Endodermal cell (in vitro differentiated cells): ENCODE data around the gene DBT. TPM values are rescaled to one million over a fixed set of nuclear protein-coding genes. Genes with fewer than 3 reads are reported as not detected.

Experiments used
- DNase-seq: peaks from one replicate; pipeline ENCODE4 v3.0.0-alpha.2; 2017
- H3K27ac ChIP-seq: 2 replicates; pipeline ENCODE4 v1.5.1; 2013; ENCODE audit warnings: mild to moderate bottlenecking, low read depth, low read length, moderate library complexity
- H3K27me3 ChIP-seq: 2 replicates; pipeline ENCODE4 v1.6.1; 2013; ENCODE audit warnings: mild to moderate bottlenecking, low read length, moderate library complexity; ENCODE audit not compliant: insufficient read depth, control insufficient read depth, poor library complexity, severe bottlenecking
- H3K36me3 ChIP-seq: 2 replicates; pipeline ENCODE4 v1.7.0; 2013; ENCODE audit warnings: mild to moderate bottlenecking, low read length, moderate library complexity; ENCODE audit not compliant: control insufficient read depth, insufficient read depth
- H3K4me1 ChIP-seq: one replicate; pipeline ENCODE4 v1.7.0; 2013; ENCODE audit warnings: low read length; ENCODE audit not compliant: control insufficient read depth, insufficient read depth
- H3K4me3 ChIP-seq: 2 replicates; pipeline ENCODE4 v1.5.1; 2013; ENCODE audit warnings: mild to moderate bottlenecking, low read length, moderate library complexity
- H3K9ac ChIP-seq: 2 replicates; pipeline ENCODE4 v1.6.1; 2013; ENCODE audit warnings: mild to moderate bottlenecking, low read length, moderate library complexity; ENCODE audit not compliant: poor library complexity, severe bottlenecking; ENCODE audit errors: extremely low read depth
- H3K9me3 ChIP-seq: 2 replicates; pipeline ENCODE4 v1.6.1; 2013; ENCODE audit warnings: mild to moderate bottlenecking, low read length, moderate library complexity; ENCODE audit not compliant: control insufficient read depth
- H3K27ac Mint-ChIP-seq: 2 replicates; pipeline ENCODE4 v1.8.0; 2020; ENCODE audit warnings: mixed read lengths
- H3K27me3 Mint-ChIP-seq: 2 replicates; pipeline ENCODE4 v1.8.0; 2021; ENCODE audit warnings: mild to moderate bottlenecking, mixed read lengths; ENCODE audit not compliant: insufficient read depth
- H3K36me3 Mint-ChIP-seq: 2 replicates; pipeline ENCODE4 v1.8.0; 2020; ENCODE audit warnings: low read depth, mixed read lengths
- H3K4me1 Mint-ChIP-seq: 2 replicates; pipeline ENCODE4 v1.8.0; 2020; ENCODE audit warnings: mixed read lengths
- H3K4me3 Mint-ChIP-seq: 2 replicates; pipeline ENCODE4 v1.8.0; 2020; ENCODE audit warnings: mild to moderate bottlenecking, moderate library complexity, mixed read lengths
- H3K9me3 Mint-ChIP-seq: 2 replicates; pipeline ENCODE4 v1.8.0; 2020; ENCODE audit warnings: mild to moderate bottlenecking, mixed read lengths
- CTCF ChIP-seq: fragments of 200-600 bp; sonication (generic); conservative IDR thresholded peaks from 2 replicates; pipeline ENCODE4 v1.5.0; 2021; ENCODE audit warnings: antibody characterized with exemption, mild to moderate bottlenecking
- WGBS, 2 experiments: methylation state at CpG; one replicate each; pipeline versions ENCODE4 v1.1.5 to v1.1.7; 2013; ENCODE audit warnings: missing lambda C conversion rate in 2 of 2, mixed read lengths in 1 of 2; ENCODE audit not compliant: insufficient coverage in 1 of 2, insufficient read length in 1 of 2; 5-methylcytosine and 5-hydroxymethylcytosine counted together
- total RNA-seq, 2 donors: library from RNA; stranded (reverse); fragmentation: NEBNext Ultra II Directional in 1 of 2; extraction: Animal tissue kit (Norgen Biotek cat#: 25700) in 1 of 2; gene quantifications; 2 replicates in 1 of 2; 3 replicates in 1 of 2; pipeline ENCODE4 v1.2.1, GENCODE V29; 2021

DBT gene
- total RNA-seq, 2 donors from 2014 or later, result 23.0 to 24.6 TPM

GRCh38 chr1:100164702-100165101 is 84.9 kb downstream of the DBT start:
- Mint-ChIP-seq H3K9me3 (no peaks in the 10 kb centered on the region), H3K4me3 (no peak overlapping the region), H3K36me3 (no peaks in the 10 kb centered on the region), H3K27me3 (no peaks in the 10 kb centered on the region), H3K27ac (no peak overlapping the region), H3K4me1 (no peaks in the 10 kb centered on the region)
- H3K4me1 ChIP-seq, result no peaks in the 10 kb centered on the region
- H3K27me3 ChIP-seq, result no peaks in the 10 kb centered on the region
- DNase-seq, result no peak
- no peaks in the 10 kb centered on the region for H3K9me3 ChIP-seq
- no peak overlapping the region for H3K27ac ChIP-seq
- no peak overlapping the region for H3K9ac ChIP-seq
- H3K4me3 ChIP-seq, result no peak overlapping the region
- WGBS, 2 experiments, result 89 to 100% methylated on average over 3 to 5 of the region's 5 CpGs
- TF ChIP-seq CTCF, result no peak
- no peaks in the 10 kb centered on the region for H3K36me3 ChIP-seq

- Mint-ChIP-seq H3K4me1 (no peaks in the 10 kb centered on the region), H3K4me3 (no peak overlapping the region), H3K27ac (no peak overlapping the region), H3K9me3 (no peaks in the 10 kb centered on the region), H3K36me3 (no peaks in the 10 kb centered on the region), H3K27me3 (no peaks in the 10 kb centered on the region)
- Histone ChIP-seq H3K9me3 (no peaks in the 10 kb centered on the region), H3K27ac (peak overlapping the region; percentile 70), H3K9ac (no peak overlapping the region), H3K4me1 (no peaks in the 10 kb centered on the region), H3K27me3 (no peaks in the 10 kb centered on the region), H3K4me3 (no peak overlapping the region), H3K36me3 (no peaks in the 10 kb centered on the region)
- TF ChIP-seq CTCF, result no peak
- WGBS, 2 experiments, result 60 to 84% methylated on average over 1 to 2 of the region's 2 CpGs
- no peak for DNase-seq
Observed at GRCh38 chr1:100164216-100164615, 85.4 kb downstream of the DBT start.

GRCh38 chr1:100162881-100163280 is 86.8 kb downstream of the DBT start:
- H3K27me3 ChIP-seq, result no peaks in the 10 kb centered on the region
- no peaks in the 10 kb centered on the region for H3K9me3 Mint-ChIP-seq
- TF ChIP-seq CTCF, result no peak
- no peaks in the 10 kb centered on the region for H3K4me1 ChIP-seq
- H3K9me3 ChIP-seq, result no peaks in the 10 kb centered on the region
- H3K4me1 Mint-ChIP-seq, result no peaks in the 10 kb centered on the region
- H3K27me3 Mint-ChIP-seq, result no peaks in the 10 kb centered on the region
- H3K4me3 ChIP-seq, result no peak overlapping the region
- H3K9ac ChIP-seq, result no peak overlapping the region
- H3K27ac Mint-ChIP-seq, result no peak overlapping the region
- H3K36me3 ChIP-seq, result no peaks in the 10 kb centered on the region
- no peak overlapping the region for H3K27ac ChIP-seq
- no peaks in the 10 kb centered on the region for H3K36me3 Mint-ChIP-seq
- no peak overlapping the region for H3K4me3 Mint-ChIP-seq
- DNase-seq, result no peak
